CD4-positive, alpha-beta T cell treated with Interferon alpha-2 for 1 hour (primary cell): ENCODE results near the gene CCDC9B.
A peak's percentile ranks its signal among the peaks of the same experiment; 100 is the strongest.

Source experiments
- DNase-seq, 2 donors: peaks; one replicate each; pipeline ENCODE4 v3.0.0-alpha.2; 2020 to 2022

CCDC9B gene

DNA sequence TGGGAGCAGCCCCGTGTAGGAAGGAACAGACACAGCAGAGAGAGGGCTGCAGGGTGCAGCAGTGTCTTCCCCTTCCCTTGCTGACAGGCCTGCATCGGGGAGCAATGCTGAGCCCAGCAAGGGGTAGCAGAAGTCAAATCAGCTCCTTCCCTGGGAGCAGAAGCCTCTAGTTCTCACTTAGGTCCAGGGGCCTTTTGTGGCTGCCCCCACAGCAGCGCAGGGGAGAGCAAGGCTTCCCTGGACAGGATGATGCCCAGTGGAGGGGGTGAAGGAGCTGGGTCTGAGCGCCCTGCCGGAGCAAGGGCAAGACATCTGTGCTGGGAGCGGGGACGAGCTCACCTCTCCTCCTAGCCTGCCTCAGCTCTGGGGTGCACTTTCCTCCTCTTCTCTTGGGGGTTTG, 33.8 kb downstream of the CCDC9B start:
- no peak for DNase-seq

DNA sequence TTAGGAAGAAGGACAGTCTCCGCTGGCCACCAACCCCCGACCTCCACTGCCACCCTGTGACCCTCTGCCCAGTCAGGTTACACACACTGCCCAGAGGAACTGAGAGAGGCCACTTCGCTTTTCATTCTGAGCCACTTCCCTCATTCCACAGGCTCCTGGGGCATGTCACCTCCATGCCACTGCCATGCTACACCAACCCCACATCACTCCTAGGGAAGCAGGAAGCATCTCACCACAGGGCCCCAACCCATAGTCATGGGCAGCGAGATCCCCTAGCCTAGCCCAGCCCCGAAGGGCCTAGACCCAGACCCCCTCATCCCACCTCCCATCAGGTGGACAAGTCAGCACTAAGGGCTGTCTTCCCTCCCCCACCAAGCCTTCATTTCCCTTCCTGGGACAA, 34.4 kb downstream of the CCDC9B start:
- peak in 1 of 2 donors; percentile 14 for DNase-seq

GRCh38 chr15:40305281-40305680, 35.5 kb downstream of the CCDC9B start:
- DNase-seq = no peak

- DNase-seq = no peak
Measured at GRCh38 chr15:40303576-40303975, 37.2 kb downstream of the CCDC9B start.

GRCh38 chr15:40302981-40303380, 37.8 kb downstream of the CCDC9B start:
- DNase-seq = no peak

GRCh38 chr15:40302288-40302886, 38.4 kb downstream of the CCDC9B start:
- no peak for DNase-seq

DNA sequence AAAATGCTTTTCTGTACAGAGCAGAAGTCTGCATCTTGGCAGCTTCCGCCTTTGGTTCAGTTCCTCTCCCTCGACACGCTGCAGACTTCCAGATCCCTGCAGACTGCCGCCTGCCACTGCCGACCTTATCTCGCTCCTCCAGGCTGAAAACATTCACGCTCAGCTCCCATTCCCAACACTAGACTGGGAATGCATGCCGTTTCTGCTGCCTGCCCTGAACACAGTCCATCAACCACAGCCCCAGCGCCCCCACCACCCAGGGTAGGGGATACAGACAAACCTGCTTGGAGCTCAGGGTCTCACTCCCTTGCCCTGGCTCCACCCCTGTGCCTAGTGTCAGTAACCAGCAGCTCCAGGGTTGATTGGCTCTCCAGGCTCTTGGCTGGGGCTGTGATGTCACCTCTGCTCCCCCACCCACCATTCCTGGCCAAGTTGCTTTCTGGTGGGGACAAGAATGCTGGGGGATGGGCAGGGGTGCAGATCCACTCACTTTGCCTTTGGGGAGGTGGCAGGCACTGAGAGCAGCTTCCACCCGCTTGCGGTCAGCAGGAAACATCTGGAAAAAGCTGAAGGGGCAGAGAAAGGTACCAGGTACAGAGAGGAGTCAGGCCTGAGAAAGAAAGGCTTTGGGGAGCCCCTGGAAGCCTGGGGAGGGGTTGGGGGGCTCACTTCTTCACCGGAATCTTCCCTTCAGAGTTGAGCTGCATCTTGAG, 39.1 kb downstream of the CCDC9B start:
- no peak for DNase-seq

DNA sequence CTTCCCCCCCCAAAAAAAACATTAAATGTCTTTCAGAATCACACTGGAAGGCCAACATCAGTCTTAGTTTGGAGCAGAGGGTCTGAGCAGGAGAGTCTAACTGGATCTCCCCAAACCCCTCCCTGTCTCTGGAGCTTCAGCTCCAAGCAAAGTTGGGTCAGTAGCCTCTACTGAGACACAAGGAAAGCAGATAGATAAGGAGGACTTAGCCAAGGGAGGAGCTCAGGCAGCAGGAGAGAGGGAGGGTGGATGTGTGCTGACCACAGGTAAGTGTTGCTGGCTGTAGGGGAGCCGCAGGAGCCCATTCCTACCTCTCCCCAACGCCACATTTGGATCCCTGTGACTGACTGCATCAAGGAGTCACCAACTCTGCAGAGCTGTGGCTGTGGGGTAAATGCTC, 40.0 kb downstream of the CCDC9B start:
- no peak for DNase-seq

GRCh38 chr15:40300367-40300766, 40.4 kb downstream of the CCDC9B start:
- DNase-seq = no peak

GRCh38 chr15:40298216-40298935, 42.4 kb downstream of the CCDC9B start:
- DNase-seq = no peak

- DNase-seq = no peak
Measured at GRCh38 chr15:40297356-40297755, 43.4 kb downstream of the CCDC9B start.

DNA sequence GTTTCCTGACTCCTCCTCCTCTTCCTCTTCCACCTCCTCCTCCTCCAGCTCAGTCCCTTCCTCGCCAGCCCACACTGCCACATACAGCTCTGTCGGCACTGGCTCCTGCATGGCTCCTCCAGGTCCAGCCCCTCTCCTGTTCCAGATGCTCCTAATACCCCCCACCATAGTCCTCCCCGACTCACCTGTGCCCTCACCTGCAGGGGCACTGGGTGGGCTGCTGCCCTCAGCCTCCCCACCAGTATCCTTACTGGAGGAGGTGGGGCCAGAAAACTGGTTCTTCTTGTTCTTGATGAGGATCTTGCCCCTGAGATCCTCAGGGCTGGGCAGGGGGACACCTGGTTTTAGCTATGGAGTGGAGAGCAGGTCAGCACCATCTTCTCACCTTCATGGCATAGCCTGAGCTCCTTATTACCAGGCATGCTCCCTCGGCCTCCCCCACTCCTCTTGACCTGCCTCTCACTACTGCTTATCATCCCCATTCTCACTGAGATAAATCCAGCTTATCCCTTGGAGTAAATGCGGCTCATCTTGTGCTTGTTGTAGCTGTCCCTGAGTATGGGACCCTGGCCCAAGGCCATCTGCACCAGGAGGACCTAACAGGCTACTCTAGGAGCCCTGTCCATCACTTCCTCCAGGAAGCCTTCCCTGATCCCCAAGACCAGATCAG, 44.0 kb downstream of the CCDC9B start:
- DNase-seq = no peak

DNA sequence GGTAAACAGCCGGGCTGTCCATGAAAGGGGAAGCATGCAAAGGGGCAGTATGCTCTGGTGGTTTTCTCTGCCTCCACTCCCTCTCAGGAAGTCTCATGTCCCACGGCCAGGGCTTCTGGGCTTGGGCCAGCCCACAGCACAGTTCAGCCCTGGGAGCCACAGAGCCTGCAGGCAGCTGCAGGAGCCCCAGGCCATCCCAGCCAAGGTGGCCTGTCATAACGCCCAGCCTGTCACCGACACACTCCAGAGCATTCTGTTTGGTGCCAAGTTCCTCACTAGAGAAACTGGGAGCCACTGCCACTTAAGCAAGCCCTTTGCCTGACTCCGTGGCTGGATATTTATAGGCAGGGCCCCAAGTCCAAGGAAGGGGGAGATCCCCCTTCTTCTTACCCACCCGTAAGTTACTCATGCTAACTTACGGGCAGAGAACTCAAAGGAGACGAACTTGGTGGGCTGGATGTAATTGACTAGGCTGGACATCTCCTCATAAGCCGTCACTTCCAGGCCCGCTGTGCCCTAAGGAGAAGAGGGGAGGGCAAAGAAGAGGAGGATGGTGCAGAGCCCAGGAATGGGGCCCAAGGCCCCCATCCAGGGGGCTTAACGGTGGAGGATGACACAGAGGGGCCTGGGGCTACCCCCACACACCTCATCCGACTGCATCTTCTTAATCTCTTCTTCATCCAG, 44.7 kb downstream of the CCDC9B start:
- DNase-seq = no peak

GRCh38 chr15:40295297-40295696, 45.4 kb downstream of the CCDC9B start:
- DNase-seq = no peak

DNA sequence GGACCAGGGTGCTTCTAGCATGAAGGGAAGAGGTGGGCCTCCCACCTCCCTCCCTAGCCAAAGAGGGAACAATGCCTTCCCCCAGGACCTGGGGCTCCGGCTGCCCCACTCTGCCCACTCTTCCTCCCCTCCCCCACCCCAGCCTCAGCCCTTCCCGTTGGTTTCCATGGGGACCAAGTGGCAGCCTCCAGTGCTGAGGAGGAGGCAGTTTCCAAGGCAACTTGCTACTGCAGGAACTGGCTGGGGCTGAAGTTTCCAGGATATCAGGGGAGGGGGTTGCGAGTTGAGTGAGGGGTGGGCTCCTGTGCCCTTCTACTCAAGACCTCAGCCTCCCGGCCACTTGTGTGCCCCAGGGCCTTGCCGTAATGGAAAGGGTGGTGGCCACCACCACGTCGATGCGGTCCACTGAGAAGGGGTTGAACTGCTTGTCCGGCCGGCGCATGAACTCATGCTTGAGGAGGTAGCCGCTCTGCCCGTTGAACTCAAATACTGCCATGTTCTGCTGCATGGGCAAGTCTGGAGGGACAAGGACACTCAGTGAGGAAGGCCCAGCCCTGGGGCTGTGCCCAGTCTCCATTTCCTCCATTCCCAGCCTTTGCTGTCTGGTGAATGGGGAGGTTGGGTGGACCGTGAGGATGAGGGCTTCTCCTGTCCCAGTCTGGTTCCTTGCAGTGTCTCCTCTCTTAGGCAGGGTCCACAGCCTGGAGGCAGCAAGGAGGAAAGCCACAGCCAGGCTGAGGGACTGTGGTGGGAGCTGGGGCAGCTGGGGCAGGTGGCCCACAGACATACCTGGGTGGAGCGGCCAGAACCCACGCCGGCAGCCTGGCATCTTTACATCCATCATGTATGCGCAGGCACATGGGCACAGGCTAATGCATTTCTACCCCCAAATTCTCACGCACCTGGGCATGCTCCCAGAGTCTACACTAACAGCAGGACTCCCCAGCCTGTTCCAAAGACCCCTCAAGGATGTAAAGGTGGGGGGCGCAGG, 46.5 kb downstream of the CCDC9B start:
- DNase-seq = no peak

GRCh38 chr15:40293006-40293405, 47.7 kb downstream of the CCDC9B start:
- no peak for DNase-seq

- no peak for DNase-seq
Measured at GRCh38 chr15:40292246-40292645, 48.5 kb downstream of the CCDC9B start.

GRCh38 chr15:40290918-40291574, 49.7 kb downstream of the CCDC9B start:
- no peak for DNase-seq

- DNase-seq = no peak
Measured at GRCh38 chr15:40290545-40290917, 50.2 kb downstream of the CCDC9B start.

DNA sequence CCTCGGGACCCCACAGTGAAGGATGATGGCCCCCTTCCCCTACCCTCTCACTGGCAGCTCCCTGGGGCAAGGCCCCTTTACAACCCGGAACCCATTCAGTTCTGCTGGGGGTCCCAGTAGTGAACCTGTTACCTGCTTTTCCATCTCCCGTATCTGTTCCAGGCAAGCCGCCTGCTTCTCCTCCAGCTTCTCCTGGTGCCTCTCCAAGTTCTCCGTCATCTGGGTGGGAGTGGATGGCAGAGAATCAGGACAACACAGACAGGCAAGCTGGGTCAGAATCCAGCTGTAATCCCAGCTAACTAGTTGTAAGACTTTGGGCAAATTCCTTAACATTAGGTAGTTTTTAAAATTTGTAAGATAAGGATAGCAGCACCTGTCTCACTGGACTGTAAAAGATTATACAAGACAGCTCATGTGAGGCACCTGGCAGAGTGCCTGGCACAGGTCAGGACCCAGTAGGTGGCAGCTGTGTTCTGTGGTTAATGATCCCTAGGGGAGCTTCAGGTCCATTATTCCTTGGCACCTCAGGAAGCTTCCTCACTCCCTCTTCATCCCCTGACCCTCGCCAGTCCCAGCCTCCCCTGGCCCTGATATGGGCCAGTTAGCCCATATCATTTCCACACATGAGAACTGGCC, 51.5 kb downstream of the CCDC9B start:
- no peak for DNase-seq

DNA sequence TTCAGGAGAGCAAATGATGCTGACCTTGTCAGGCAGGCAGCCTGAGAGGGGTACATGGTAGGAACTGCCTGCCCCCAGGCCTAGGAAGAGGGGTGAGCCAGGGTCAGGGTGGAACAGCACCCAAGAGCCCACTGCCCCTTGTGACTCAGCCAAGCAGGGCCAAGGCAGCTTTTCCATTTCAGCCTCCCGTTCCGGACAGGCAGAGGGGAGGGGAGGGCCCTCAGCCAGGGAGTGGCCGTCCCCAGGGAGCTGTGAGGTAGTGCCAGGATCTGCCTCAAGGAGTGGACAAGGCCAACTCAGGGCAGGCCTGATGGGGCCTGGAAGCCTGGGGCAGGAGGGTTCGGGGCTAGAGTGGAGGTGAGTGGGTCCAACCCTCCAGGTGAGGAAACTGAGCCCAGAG, 52.8 kb downstream of the CCDC9B start:
- DNase-seq = no peak
